Measurements from ENCODE around the gene TMEM72. TPM values are rescaled to one million over a fixed set of nuclear protein-coding genes. Genes with fewer than 3 reads are reported as not detected.

The TMEM72 gene
- polyA plus RNA-seq, 1 experiment, result not detected

GRCh38 chr10:44916429-44916828 lies 5.3 kb downstream of the TMEM72 start:
- CTCF ChIA-PET, result interaction anchor here (0.6 kb wide), 1 partner anchor 737 kb away, joined by 4 read pairs; no protein-coding TSS in a partner anchor
- no peak for DNase-seq (ENCODE audit: low read depth)
- H3K27me3 ChIP-seq (ENCODE audit: control insufficient read depth, insufficient read depth, low read length), result peaks cover 7% of the 10 kb centered on the region

DNA sequence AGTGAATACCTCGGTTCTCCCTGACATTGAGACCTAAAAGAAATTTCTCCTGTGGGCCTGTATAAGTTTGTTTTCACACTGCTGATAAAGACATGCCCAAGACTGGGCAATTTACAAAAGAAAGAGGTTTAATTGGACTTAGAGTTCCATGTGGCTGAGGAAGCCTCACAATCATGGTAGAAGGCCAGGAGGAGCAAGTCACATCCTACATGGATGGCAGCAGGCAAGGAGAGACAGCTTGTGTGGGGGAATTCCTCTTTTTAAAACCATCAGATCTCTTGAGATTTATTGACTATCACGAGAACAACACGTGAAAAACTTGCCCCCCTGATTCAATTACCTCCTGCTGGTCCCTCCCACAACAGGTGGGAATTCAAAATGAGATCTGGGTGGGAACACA lies 6.7 kb downstream of the TMEM72 start:
- Histone ChIP-seq H3K4me3 (ENCODE audit: low read depth, low read length) (no peak overlapping the region), H3K27me3 (ENCODE audit: control insufficient read depth, insufficient read depth, low read length) (peaks cover 9% of the 10 kb centered on the region), H3K36me3 (ENCODE audit: control insufficient read depth, insufficient read depth, low read length) (no peaks in the 10 kb centered on the region)
- no peak for DNase-seq (ENCODE audit: low read depth)
- TF ChIP-seq, protein P1, sequence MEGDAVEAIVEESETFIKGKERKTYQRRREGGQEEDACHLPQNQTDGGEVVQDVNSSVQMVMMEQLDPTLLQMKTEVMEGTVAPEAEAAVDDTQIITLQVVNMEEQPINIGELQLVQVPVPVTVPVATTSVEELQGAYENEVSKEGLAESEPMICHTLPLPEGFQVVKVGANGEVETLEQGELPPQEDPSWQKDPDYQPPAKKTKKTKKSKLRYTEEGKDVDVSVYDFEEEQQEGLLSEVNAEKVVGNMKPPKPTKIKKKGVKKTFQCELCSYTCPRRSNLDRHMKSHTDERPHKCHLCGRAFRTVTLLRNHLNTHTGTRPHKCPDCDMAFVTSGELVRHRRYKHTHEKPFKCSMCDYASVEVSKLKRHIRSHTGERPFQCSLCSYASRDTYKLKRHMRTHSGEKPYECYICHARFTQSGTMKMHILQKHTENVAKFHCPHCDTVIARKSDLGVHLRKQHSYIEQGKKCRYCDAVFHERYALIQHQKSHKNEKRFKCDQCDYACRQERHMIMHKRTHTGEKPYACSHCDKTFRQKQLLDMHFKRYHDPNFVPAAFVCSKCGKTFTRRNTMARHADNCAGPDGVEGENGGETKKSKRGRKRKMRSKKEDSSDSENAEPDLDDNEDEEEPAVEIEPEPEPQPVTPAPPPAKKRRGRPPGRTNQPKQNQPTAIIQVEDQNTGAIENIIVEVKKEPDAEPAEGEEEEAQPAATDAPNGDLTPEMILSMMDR (IDR thresholded peaks at IDR 0.05; ENCODE audit: insufficient read depth, low read depth, low read length), result no peak
- ChIA-PET CTCF (interaction anchor here (1.2 kb wide), 1 partner anchor 15 kb away, joined by 3 read pairs; no protein-coding TSS in a partner anchor), POLR2A (no interaction called here)

More at GRCh38 chr10:44916429-44916828, 5.3 kb downstream of the TMEM72 start:
- no peak overlapping the region for H3K4me3 ChIP-seq (ENCODE audit: low read depth, low read length)
- POLR2A ChIA-PET, result no interaction called here
- TF ChIP-seq, protein P1 (IDR thresholded peaks at IDR 0.05; ENCODE audit: insufficient read depth, low read depth, low read length), result no peak
- H3K36me3 ChIP-seq (ENCODE audit: control insufficient read depth, insufficient read depth, low read length), result no peaks in the 10 kb centered on the region

GRCh38 chr10:44920252-44920651 lies 9.1 kb downstream of the TMEM72 start:
- Histone ChIP-seq H3K36me3 (ENCODE audit: control insufficient read depth, insufficient read depth, low read length) (no peaks in the 10 kb centered on the region), H3K4me3 (ENCODE audit: low read depth, low read length) (no peak overlapping the region), H3K27me3 (ENCODE audit: control insufficient read depth, insufficient read depth, low read length) (peaks cover 9% of the 10 kb centered on the region)
- DNase-seq (ENCODE audit: low read depth), result no peak
- CTCF ChIA-PET, result interaction anchor here (0.7 to 2.2 kb wide), 3 partner anchors 11 to 14 kb away, joined by 3 to 9 read pairs (median 5); no protein-coding TSS in a partner anchor
- POLR2A ChIA-PET, result no interaction called here
- TF ChIP-seq, protein P1 (IDR thresholded peaks at IDR 0.05; ENCODE audit: insufficient read depth, low read depth, low read length), result no peak

DNA sequence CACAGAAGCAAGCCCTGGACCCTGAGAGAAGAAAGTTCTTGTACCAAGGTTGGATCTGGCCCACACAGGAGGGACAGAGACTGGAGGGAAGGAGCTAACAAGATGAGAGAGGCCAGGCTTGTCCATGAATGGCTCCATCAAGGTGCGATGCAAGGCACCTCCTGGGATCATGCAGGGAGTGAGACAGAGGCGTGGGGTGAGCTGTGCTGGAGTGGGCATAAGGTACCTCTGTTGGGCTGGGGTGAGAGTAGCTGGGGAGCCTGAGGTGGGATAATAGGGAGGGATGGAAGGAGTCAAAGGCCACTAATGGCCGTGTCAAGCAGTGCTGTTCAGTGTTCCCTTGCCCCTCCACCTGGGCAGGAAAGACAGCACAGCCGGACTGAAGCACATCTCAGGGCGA lies 9.9 kb downstream of the TMEM72 start:
- Histone ChIP-seq H3K36me3 (ENCODE audit: control insufficient read depth, insufficient read depth, low read length) (no peaks in the 10 kb centered on the region), H3K27me3 (ENCODE audit: control insufficient read depth, insufficient read depth, low read length) (peaks cover 9% of the 10 kb centered on the region), H3K4me3 (ENCODE audit: low read depth, low read length) (no peak overlapping the region)
- POLR2A ChIA-PET, result no interaction called here
- CTCF ChIA-PET, result interaction anchor here (1.7 to 2.2 kb wide), 2 partner anchors 12 to 13 kb away, joined by 5 to 9 read pairs; no protein-coding TSS in a partner anchor
- TF ChIP-seq, protein P1 (IDR thresholded peaks at IDR 0.05; ENCODE audit: insufficient read depth, low read depth, low read length), result no peak
- no peak for DNase-seq (ENCODE audit: low read depth)

DNA sequence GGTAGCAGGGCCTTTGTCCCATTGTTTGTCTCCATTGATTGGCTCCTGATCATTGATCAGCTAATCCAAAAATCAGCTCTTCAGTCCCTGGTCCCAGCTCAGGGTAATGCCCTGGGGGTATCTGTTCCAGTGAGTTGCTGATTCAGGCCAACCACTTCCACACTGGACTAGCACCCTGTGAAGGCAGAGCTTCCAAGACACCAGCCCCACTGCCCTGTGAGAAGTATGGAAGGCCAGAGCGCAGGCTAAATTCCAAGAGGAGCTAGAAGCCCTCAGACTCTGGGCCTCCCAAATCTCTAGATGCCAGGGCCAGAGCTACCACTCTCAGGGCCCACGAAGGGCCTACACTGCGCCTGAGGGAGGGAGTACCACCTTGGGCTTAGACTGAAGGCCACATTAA lies 10.4 kb downstream of the TMEM72 start:
- CTCF ChIA-PET, result interaction anchor here (0.9 to 2.2 kb wide), 3 partner anchors 11 to 13 kb away, joined by 3 to 9 read pairs (median 5); no protein-coding TSS in a partner anchor
- no peaks in the 10 kb centered on the region for H3K36me3 ChIP-seq (ENCODE audit: control insufficient read depth, insufficient read depth, low read length)
- TF ChIP-seq, protein P1 (IDR thresholded peaks at IDR 0.05; ENCODE audit: insufficient read depth, low read depth, low read length), result no peak
- H3K27me3 ChIP-seq (ENCODE audit: control insufficient read depth, insufficient read depth, low read length), result peaks cover 10% of the 10 kb centered on the region
- DNase-seq (ENCODE audit: low read depth), result no peak
- no peak overlapping the region for H3K4me3 ChIP-seq (ENCODE audit: low read depth, low read length)
- POLR2A ChIA-PET, result no interaction called here

Data from BJ (cell line).